Common myeloid progenitor, CD34-positive (primary cell): ENCODE results near the gene GALNT13. TPM values are rescaled to one million over a fixed set of nuclear protein-coding genes. Genes with fewer than 3 reads are reported as not detected.

Source experiments
- CTCF ChIA-PET: fragments of 350-600 bp; sonication (Branson Sonifier 250); formaldehyde crosslinking; loops from one replicate; lab custom pipeline; 2021; ENCODE audit warnings: antibody characterized with exemption; lab: Charles Lee
- POLR2A ChIA-PET: fragments of 350-600 bp; sonication (Branson Sonifier 250); formaldehyde crosslinking; loops from one replicate; lab custom pipeline; 2021; ENCODE audit warnings: antibody characterized with exemption; lab: Charles Lee
- DNase-seq, 3 donors: peaks; one replicate each; pipeline versions ENCODE4 v3.0.0 to v3.0.0-alpha.2; 2013
- H3K27ac ChIP-seq, 2 experiments: 1 replicate in 1 of 2; 2 replicates in 1 of 2; pipeline ENCODE4 v1.7.0; 2013; ENCODE audit warnings: inconsistent platforms in 2 of 2, low read length in 2 of 2, mild to moderate bottlenecking in 2 of 2, low read depth in 1 of 2, moderate library complexity in 1 of 2; ENCODE audit not compliant: severe bottlenecking in 2 of 2, insufficient read depth in 1 of 2, poor library complexity in 1 of 2
- H3K27me3 ChIP-seq, 5 experiments: replicated peaks in 2 of 5; 1 replicate in 3 of 5; 2 replicates in 2 of 5; pipeline versions ENCODE4 v1.6.1 to v1.7.0; 2013; ENCODE audit warnings: low read length in 4 of 5, mild to moderate bottlenecking in 2 of 5, moderate library complexity in 2 of 5, inconsistent platforms in 1 of 5; ENCODE audit not compliant: insufficient read depth in 5 of 5, control insufficient read depth in 4 of 5
- H3K36me3 ChIP-seq, 4 experiments: 1 replicate in 2 of 4; 2 replicates in 2 of 4; pipeline versions ENCODE4 v1.6.1 to v1.7.0; 2013; ENCODE audit warnings: low read length in 3 of 4, control low read depth in 1 of 4, mild to moderate bottlenecking in 1 of 4; ENCODE audit not compliant: control insufficient read depth in 4 of 4, insufficient read depth in 4 of 4
- H3K4me1 ChIP-seq, 4 experiments: 1 replicate in 3 of 4; 2 replicates in 1 of 4; pipeline versions ENCODE4 v1.6.1 to v1.7.1; 2013; ENCODE audit warnings: low read length in 3 of 4, mild to moderate bottlenecking in 3 of 4, control low read depth in 1 of 4, inconsistent platforms in 1 of 4, moderate library complexity in 1 of 4; ENCODE audit not compliant: control insufficient read depth in 4 of 4, insufficient read depth in 4 of 4; ENCODE audit errors: control extremely low read depth in 1 of 4
- H3K4me3 ChIP-seq, 7 experiments: 1 replicate in 4 of 7; 2 replicates in 3 of 7; pipeline versions ENCODE4 v1.5.1 to v1.7.0; 2013; ENCODE audit warnings: mild to moderate bottlenecking in 7 of 7, low read length in 6 of 7, moderate library complexity in 6 of 7, inconsistent platforms in 2 of 7, low read depth in 2 of 7, control low read depth in 1 of 7; ENCODE audit not compliant: insufficient read depth in 4 of 7, control insufficient read depth in 1 of 7; ENCODE audit errors: extremely low read depth in 1 of 7
- H3K9me3 ChIP-seq, 5 experiments: 1 replicate in 4 of 5; 2 replicates in 1 of 5; pipeline versions ENCODE4 v1.6.1 to v1.7.1; 2013; ENCODE audit warnings: low read length in 4 of 5, mild to moderate bottlenecking in 2 of 5, inconsistent platforms in 1 of 5, low read depth in 1 of 5, moderate library complexity in 1 of 5; ENCODE audit not compliant: control insufficient read depth in 4 of 5, insufficient read depth in 2 of 5; ENCODE audit errors: control extremely low read depth in 1 of 5
- WGBS: methylation state at CpG from one replicate; pipeline ENCODE4 v1.1.5; 2013; ENCODE audit not compliant: insufficient coverage; 5-methylcytosine and 5-hydroxymethylcytosine counted together
- polyA plus RNA-seq: library from polyadenylated mRNA; unstranded; fragments of 120-200 nt; gene quantifications from one replicate; pipeline ENCODE4 v1.2.1, GENCODE V29; 2013

GALNT13 gene
- polyA plus RNA-seq: 0.21 TPM

DNA sequence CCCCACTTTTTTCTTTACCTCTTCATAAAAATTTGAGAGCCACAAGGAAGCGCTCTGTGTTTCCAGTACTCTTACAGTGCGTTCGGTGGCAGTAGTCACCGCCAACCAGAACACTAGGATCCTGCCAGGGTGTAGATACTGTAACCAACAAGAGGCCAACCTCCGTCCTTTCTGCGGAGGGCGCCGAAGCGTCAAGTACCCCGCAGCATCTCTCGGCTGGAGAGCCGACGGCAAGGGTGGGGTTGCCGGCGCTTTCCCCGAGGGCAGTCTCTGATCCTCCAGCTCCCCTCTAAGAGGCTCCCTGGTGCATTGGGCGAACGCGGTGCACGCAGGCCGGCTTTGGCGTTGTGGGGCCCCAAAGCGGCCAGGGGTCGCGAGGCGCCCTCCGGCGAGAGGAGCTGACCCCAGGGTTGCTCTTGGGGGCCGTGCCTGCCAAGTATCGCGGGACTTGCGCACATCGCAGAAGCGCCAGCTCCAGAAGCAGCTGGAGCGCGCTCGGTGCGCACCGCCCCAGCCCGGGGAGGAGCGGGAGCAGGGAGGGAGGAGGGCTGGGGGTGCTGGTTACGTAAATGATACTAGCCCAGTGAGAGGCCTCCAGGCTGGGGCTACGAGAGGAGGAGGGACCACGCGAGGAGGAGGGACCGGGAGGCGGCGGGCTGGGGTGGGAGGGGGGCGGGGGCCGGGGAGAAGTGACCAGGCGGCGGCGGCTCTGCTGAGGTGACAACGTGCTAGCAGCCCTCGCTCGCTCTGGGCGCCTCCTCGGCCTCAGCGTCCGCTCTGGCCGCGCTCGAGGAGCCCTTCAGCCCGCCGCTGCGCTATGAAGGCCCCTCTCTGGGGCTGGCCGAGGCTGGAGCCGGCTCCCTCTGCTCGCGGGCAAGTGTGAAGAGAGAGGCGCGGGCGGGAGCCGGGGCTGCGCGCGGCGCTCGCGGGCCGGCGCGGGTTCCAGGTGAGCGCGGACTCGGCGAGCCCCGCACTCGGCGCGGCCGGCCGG, at the start of gene GALNT13:
Gene GALNT13, plus strand, starts transcription at position 692 of the 991 bp plus-strand sequence.
- DNase-seq: peak; percentile 24 to 66 (median 57)
- Histone ChIP-seq H3K27ac (no peak within 1 kb of the TSS), H3K27me3 (peaks cover 15 to 57% (median 28%) of the 10 kb centered on the region in 5 experiments), H3K36me3 (no peaks in the 10 kb centered on the region), H3K4me1 (peaks cover 0 to 21% (median 12%) of the 10 kb centered on the region in 4 experiments), H3K4me3 (peak within 1 kb of the TSS in 6 of 7 experiments; percentile 21 to 68 (median 48)), H3K9me3 (no peaks in the 10 kb centered on the region)
- ChIA-PET POLR2A (interaction anchor here (0.6 kb wide), 2 partner anchors 307 to 1153 kb away, joined by 3 read pairs; no protein-coding TSS in a partner anchor), CTCF (no interaction called here)
- WGBS: under 1% methylated on average over 69 of the region's 93 CpGs

DNA sequence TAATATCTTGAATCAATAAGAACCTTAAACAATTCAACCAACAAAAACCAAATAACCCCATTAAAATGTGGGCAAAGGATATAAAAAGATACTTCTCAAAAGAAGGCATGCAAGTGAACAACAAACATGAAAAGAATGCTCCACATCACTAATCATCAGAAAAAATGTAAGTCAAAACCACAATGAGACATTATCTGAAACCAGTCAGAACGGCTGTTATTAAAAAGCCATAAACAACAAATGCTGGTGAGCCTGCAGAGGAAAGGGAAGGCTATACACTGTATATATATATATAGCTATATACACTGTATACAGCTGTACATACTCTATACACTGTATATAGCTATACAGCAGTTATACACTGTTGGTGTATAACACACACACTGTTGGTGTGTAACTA, 47.8 kb upstream of the GALNT13 start:
- WGBS: no CpG with 5 or more reads among the region's 1 CpG
- Histone ChIP-seq H3K36me3 (no peaks in the 10 kb centered on the region), H3K9me3 (peaks cover 0 to 4% (median 0%) of the 10 kb centered on the region in 5 experiments), H3K4me1 (no peaks in the 10 kb centered on the region), H3K27me3 (no peaks in the 10 kb centered on the region), H3K27ac (no peak overlapping the region), H3K4me3 (no peak overlapping the region)
- DNase-seq: no peak
- ChIA-PET POLR2A (no interaction called here), CTCF (no interaction called here)

DNA sequence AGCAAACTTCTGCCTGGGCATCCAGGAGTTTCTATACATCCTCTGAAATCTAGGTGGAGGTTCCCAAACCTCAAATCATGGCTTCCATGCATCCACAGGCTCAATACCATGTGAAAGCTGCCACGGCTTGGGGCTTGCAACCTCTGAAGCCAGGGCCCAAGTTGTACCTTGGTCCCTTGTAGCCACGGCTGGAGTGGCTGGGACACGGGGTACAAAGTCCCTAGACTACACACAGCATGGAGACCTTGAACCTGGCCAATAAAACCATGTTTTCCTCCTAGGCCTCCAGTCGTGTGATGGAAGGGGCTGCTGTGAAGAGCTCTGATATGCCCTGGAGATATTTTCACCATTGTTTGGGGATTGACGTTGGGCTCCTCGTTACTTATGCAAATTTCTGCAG, 43.4 kb upstream of the GALNT13 start:
- peaks cover 0 to 4% (median 0%) of the 10 kb centered on the region in 5 experiments for H3K9me3 ChIP-seq
- no peak overlapping the region for H3K4me3 ChIP-seq
- 88% methylated on average over 6 of the region's 6 CpGs for WGBS
- H3K27me3 ChIP-seq: no peaks in the 10 kb centered on the region
- no peak for DNase-seq
- H3K4me1 ChIP-seq: no peaks in the 10 kb centered on the region
- CTCF ChIA-PET: no interaction called here
- no peaks in the 10 kb centered on the region for H3K36me3 ChIP-seq
- H3K27ac ChIP-seq: no peak overlapping the region
- POLR2A ChIA-PET: no interaction called here

DNA sequence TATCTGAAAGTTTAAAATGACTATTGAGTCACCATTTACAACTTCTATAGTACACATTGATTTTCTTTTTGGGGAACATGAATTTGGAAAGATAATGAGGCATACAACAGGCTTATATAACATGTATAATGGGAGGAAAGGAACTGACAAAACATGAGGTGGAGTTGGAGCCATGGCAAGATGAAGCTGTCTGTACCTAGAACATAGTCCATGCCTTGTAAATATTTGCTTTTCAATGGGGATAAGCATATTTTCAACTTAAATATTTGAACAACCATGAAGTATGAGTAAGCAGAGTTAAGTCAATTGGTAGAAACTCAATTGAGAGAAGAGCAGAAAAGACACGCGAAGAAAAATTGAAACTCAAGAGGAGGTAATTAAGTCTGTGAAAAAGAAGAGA, 37.1 kb upstream of the GALNT13 start:
- H3K4me3 ChIP-seq: no peak overlapping the region
- no peaks in the 10 kb centered on the region for H3K4me1 ChIP-seq
- H3K27ac ChIP-seq: no peak overlapping the region
- no CpG with 5 or more reads among the region's 2 CpGs for WGBS
- no peaks in the 10 kb centered on the region for H3K36me3 ChIP-seq
- H3K27me3 ChIP-seq: no peaks in the 10 kb centered on the region
- POLR2A ChIA-PET: no interaction called here
- DNase-seq: no peak
- H3K9me3 ChIP-seq: peaks cover 0 to 4% (median 0%) of the 10 kb centered on the region in 5 experiments
- CTCF ChIA-PET: no interaction called here

DNA sequence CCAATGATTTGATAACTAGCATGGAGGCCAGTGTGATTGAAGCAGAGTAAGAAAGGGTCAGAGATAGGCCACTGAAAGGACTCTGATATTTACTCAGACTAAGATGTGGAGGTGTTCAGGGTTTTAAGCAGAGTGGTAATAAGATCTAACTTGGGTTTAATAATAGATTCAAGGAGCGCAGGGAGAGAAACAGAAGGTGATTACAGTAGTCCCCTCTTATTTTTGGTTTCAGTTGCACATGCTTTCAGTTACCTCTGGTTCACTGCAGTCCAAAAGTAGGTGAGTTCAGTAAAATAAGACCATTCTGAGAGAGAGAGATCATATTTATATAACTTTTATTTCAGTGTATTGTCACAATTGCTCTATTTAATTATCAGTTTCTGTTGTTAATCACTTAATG, 13.5 kb upstream of the GALNT13 start:
- DNase-seq: no peak
- Histone ChIP-seq H3K27me3 (no peaks in the 10 kb centered on the region), H3K27ac (no peak overlapping the region), H3K9me3 (no peaks in the 10 kb centered on the region), H3K36me3 (no peaks in the 10 kb centered on the region), H3K4me3 (no peak overlapping the region), H3K4me1 (no peaks in the 10 kb centered on the region)
- POLR2A ChIA-PET: no interaction called here
- CTCF ChIA-PET: no interaction called here
- whole genome bisulfite sequencing: no CpG with 5 or more reads among the region's 1 CpG

DNA sequence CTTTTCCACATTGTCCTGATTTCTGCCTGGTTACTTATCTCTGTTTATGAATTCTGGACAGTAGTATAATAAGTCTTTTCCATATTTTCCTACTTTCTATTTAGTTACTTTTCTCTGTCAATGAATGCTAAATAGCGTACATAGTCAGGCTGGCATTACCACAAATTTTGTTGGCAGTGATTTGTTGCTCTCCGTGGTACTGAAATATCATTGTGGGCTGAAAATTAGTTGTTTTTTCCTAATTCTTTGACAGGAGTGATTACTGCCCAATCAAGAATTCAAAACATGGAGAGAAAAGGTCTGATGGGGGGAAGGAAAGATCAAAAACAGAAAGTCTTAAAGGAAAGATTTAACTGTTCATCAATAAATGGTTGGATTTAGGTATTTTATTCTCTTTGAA, 7.7 kb upstream of the GALNT13 start:
- peak in 1 of 3 donors; percentile 7 for DNase-seq
- ChIA-PET POLR2A (no interaction called here), CTCF (no interaction called here)
- Histone ChIP-seq H3K4me1 (no peaks in the 10 kb centered on the region), H3K9me3 (no peaks in the 10 kb centered on the region), H3K27ac (no peak overlapping the region), H3K4me3 (no peak overlapping the region), H3K36me3 (no peaks in the 10 kb centered on the region), H3K27me3 (peaks cover 0 to 2% (median 0%) of the 10 kb centered on the region in 5 experiments)
- WGBS: no CpG with 5 or more reads among the region's 2 CpGs

DNA sequence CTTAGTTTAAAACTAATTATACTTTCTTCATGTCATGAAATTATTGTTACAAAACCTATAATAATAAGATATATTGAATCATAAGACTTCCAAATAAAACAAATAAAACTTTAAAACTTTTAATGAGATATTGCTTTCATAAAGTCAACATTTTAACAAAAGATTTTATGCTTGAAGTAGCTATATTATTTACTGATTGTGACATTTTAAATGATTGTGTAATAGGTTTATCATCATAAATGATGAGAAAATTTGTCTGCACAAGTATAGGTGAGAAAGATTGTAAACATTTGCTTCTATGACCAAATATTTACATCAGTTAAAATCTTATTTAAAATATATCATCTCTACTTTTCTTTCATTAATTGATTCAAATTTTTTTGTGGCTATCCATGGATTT, 5.1 kb upstream of the GALNT13 start:
- H3K4me1 ChIP-seq: peaks cover 0 to 5% (median 4%) of the 10 kb centered on the region in 4 experiments
- H3K9me3 ChIP-seq: no peaks in the 10 kb centered on the region
- H3K36me3 ChIP-seq: no peaks in the 10 kb centered on the region
- POLR2A ChIA-PET: no interaction called here
- H3K4me3 ChIP-seq: no peak overlapping the region
- peaks cover 2 to 22% (median 9%) of the 10 kb centered on the region in 5 experiments for H3K27me3 ChIP-seq
- no peak for DNase-seq
- no peak overlapping the region for H3K27ac ChIP-seq
- CTCF ChIA-PET: no interaction called here
